GM23248 (cell line): Measurements from ENCODE around the gene RNF14.

ENCODE experiments used
- EZH2 ChIP-seq: fragments of 200-600 bp; sonication (generic); IDR thresholded peaks from 2 replicates; pipeline ENCODE4 v1.6.1; 2018; ENCODE audit warnings: antibody characterized with exemption, mild to moderate bottlenecking; ENCODE audit not compliant: insufficient read depth, poor library complexity, severe bottlenecking
- EZH2phosphoT487 ChIP-seq: fragments of 200-600 bp; sonication (generic); IDR thresholded peaks from 2 replicates; pipeline ENCODE4 v1.6.1; 2018; ENCODE audit warnings: antibody characterized with exemption, moderate library complexity, mild to moderate bottlenecking, low read depth; ENCODE audit not compliant: insufficient read depth

DNA sequence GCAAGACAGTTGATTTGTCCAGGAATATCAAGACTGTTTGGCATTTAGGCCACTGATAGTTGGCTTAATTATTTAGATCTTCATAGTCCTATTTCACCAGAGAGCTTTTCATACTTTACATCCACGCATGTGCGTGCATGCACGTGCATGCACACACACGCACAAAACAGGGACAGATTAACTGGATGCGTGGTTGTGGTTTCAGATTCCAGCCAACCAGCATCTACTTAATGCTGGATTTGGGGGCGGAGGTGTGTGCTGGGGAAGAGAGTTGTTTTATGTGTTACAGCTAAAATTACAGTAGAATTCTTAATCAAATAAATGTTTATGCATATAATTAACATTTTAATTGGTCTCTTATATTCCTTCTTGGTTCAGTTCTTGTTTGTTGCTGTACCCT, 7.3 kb downstream of the RNF14 start:
- TF ChIP-seq EZH2 = no peak
- no peak for TF ChIP-seq EZH2phosphoT487
